Osteoblast (primary cell): ENCODE measurements around the gene LRRC30. TPM values are rescaled to one million over a fixed set of nuclear protein-coding genes. Genes with fewer than 3 reads are reported as not detected.

ENCODE experiments used
- DNase-seq: peaks from one replicate; pipeline ENCODE4 v3.0.0; 2011; ENCODE audit warnings: low spot score, mixed read lengths; ENCODE audit not compliant: insufficient read length; ENCODE audit errors: missing footprints
- H2AFZ ChIP-seq: 2 replicates; pipeline ENCODE4 v1.6.0; 2011; ENCODE audit warnings: mild to moderate bottlenecking, low read length
- H3K27ac ChIP-seq: 2 replicates; pipeline ENCODE4 v1.5.1; 2011; ENCODE audit warnings: mild to moderate bottlenecking, low read depth, low read length, moderate library complexity
- H3K27me3 ChIP-seq: 2 replicates; pipeline ENCODE4 v1.6.0; 2012; ENCODE audit warnings: mild to moderate bottlenecking, control low read depth, inconsistent platforms, low read length, moderate library complexity; ENCODE audit not compliant: insufficient read depth
- H3K36me3 ChIP-seq: 2 replicates; pipeline ENCODE4 v1.5.1; 2011; ENCODE audit warnings: mild to moderate bottlenecking, low read length, control low read depth, moderate library complexity; ENCODE audit not compliant: insufficient read depth
- H3K4me1 ChIP-seq: 2 replicates; pipeline ENCODE4 v1.5.1; 2011; ENCODE audit warnings: mild to moderate bottlenecking, low read length, control low read depth, moderate library complexity; ENCODE audit not compliant: insufficient read depth
- H3K4me2 ChIP-seq: 2 replicates; pipeline ENCODE4 v1.6.0; 2011; ENCODE audit warnings: mild to moderate bottlenecking, low read length; ENCODE audit not compliant: insufficient read depth
- H3K4me3 ChIP-seq: fragments of 200-600 bp; sonication (generic); 3 replicates; pipeline ENCODE4 v1.5.1; 2012; ENCODE audit warnings: mild to moderate bottlenecking, low read length, inconsistent platforms; ENCODE audit not compliant: insufficient read depth
- H3K79me2 ChIP-seq: 2 replicates; pipeline ENCODE4 v1.6.0; 2012; ENCODE audit warnings: mild to moderate bottlenecking, low read length, control low read depth, inconsistent platforms; ENCODE audit not compliant: insufficient read depth
- H3K9me3 ChIP-seq: 2 replicates; pipeline ENCODE4 v1.5.1; 2011; ENCODE audit warnings: low read depth, low read length, control low read depth
- H4K20me1 ChIP-seq: 2 replicates; pipeline ENCODE4 v1.6.0; 2012; ENCODE audit warnings: mild to moderate bottlenecking, low read length, control low read depth; ENCODE audit not compliant: insufficient read depth
- total RNA-seq: library from RNA; depleted of rRNA; stranded (reverse); fragments of >200 nt; gene quantifications from 2 replicates; pipeline ENCODE4 v1.2.3, GENCODE V29; 2012
- TF ChIP-seq, protein P1 (sequence below): IDR thresholded peaks from 2 replicates; pipeline ENCODE4 v1.5.1; 2011; ENCODE audit warnings: mild to moderate bottlenecking, low read depth, low read length, moderate library complexity; ENCODE audit errors: extremely low read depth

Gene LRRC30
- total RNA-seq, 1 donor = not detected

DNA sequence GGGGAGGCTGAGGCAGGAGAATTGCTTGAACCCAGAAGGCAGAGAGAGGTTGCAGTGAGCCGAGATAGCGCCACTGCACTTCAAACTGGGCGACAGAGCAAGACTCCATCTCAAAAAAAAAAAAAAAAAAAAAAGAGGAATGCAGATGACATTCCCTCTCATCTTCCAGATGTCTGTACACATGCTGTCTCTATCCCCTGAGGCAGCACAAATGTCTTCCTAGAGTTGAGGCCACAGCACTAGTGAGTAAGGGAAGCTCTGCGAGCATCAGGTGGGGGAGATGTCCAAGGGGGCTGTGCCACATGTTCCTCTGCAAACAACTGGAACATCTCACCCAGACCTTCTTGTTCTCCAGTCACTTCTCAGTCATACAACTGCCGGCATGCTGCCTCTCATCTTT lies 35.6 kb upstream of the LRRC30 start:
- Histone ChIP-seq H3K36me3 (no peaks in the 10 kb centered on the region), H3K27me3 (no peaks in the 10 kb centered on the region), H3K9me3 (no peaks in the 10 kb centered on the region), H3K4me2 (no peak overlapping the region), H3K27ac (no peak overlapping the region), H2AFZ (no peak overlapping the region), H3K4me3 (no peak overlapping the region), H3K79me2 (no peaks in the 10 kb centered on the region), H4K20me1 (no peaks in the 10 kb centered on the region), H3K4me1 (no peaks in the 10 kb centered on the region)
- no peak for DNase-seq
- TF ChIP-seq, protein P1, sequence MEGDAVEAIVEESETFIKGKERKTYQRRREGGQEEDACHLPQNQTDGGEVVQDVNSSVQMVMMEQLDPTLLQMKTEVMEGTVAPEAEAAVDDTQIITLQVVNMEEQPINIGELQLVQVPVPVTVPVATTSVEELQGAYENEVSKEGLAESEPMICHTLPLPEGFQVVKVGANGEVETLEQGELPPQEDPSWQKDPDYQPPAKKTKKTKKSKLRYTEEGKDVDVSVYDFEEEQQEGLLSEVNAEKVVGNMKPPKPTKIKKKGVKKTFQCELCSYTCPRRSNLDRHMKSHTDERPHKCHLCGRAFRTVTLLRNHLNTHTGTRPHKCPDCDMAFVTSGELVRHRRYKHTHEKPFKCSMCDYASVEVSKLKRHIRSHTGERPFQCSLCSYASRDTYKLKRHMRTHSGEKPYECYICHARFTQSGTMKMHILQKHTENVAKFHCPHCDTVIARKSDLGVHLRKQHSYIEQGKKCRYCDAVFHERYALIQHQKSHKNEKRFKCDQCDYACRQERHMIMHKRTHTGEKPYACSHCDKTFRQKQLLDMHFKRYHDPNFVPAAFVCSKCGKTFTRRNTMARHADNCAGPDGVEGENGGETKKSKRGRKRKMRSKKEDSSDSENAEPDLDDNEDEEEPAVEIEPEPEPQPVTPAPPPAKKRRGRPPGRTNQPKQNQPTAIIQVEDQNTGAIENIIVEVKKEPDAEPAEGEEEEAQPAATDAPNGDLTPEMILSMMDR = no peak

DNA sequence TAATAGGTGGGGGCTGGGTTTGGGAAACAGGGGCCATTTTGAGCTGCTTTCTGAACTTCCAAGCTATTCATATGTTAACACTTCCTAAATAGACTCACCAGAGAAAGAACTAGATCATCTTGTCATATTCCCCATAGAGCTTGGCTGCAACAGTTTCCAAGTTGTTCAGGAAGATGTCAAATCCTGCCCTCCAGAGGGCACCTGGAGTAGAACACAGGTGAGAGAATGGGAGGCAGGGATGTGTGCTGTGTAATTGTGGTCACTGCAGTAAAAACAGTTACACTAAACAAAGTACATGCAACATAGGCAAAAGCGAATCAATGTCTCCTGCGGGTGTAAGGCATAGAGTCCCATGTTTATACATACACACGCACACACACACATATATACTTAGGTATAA lies 34.5 kb upstream of the LRRC30 start:
- TF ChIP-seq, protein P1 = no peak
- H2AFZ ChIP-seq = no peak overlapping the region
- H3K27ac ChIP-seq = no peak overlapping the region
- no peak for DNase-seq
- no peak overlapping the region for H3K4me3 ChIP-seq
- no peaks in the 10 kb centered on the region for H3K4me1 ChIP-seq
- H3K27me3 ChIP-seq = no peaks in the 10 kb centered on the region
- H3K4me2 ChIP-seq = no peak overlapping the region
- no peaks in the 10 kb centered on the region for H3K9me3 ChIP-seq
- H3K79me2 ChIP-seq = no peaks in the 10 kb centered on the region
- H4K20me1 ChIP-seq = no peaks in the 10 kb centered on the region
- no peaks in the 10 kb centered on the region for H3K36me3 ChIP-seq

DNA sequence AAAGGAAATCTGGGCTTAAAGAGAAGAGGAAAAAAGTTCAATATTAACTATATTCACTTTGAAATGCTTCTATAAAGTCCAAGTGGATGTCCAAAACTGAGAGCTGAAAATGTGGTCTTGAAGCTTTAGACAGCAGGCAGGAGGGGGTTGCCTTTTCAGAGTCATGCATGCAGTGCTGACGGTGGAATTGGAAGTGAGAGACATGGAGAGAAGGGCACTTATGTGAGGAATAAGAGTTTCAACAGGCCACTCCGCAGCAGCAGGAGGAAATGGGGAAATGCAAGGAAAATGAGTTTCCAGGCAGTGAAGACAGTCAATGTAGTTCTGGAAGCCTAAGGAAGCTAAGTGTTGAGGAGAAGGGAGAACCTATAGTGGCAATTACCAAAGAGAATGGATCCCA lies 33.0 kb upstream of the LRRC30 start:
- Histone ChIP-seq H2AFZ (no peak overlapping the region), H3K9me3 (no peaks in the 10 kb centered on the region), H3K4me3 (no peak overlapping the region), H3K36me3 (no peaks in the 10 kb centered on the region), H3K4me2 (no peak overlapping the region), H3K27me3 (no peaks in the 10 kb centered on the region), H3K79me2 (no peaks in the 10 kb centered on the region), H3K27ac (no peak overlapping the region), H4K20me1 (no peaks in the 10 kb centered on the region), H3K4me1 (no peaks in the 10 kb centered on the region)
- TF ChIP-seq, protein P1 = no peak
- DNase-seq = no peak

DNA sequence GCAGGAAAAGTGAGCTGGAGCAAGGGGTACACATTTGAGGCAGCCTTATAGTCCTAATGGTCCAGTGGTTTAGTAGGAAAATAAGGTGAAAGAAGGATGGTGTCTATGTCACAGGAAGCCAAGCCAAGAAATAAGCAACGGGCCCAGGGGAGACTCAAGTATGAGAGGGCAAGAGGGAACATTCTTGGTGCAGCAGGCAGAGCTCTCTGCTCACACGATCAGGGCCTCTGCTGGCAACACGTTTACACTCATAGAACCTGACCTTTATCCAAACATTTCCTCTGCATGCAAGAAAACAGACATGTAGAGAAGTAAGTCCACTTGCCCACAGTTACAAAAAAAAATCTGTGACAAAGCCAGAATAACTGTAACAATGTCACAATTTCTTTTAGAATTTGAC lies 32.6 kb upstream of the LRRC30 start:
- TF ChIP-seq, protein P1 = no peak

More for the DNA sequence above, 32.6 kb upstream of the LRRC30 start:
- H3K27ac ChIP-seq = no peak overlapping the region
- no peaks in the 10 kb centered on the region for H3K27me3 ChIP-seq
- H4K20me1 ChIP-seq = no peaks in the 10 kb centered on the region
- no peak overlapping the region for H3K4me2 ChIP-seq
- H2AFZ ChIP-seq = no peak overlapping the region
- H3K9me3 ChIP-seq = no peaks in the 10 kb centered on the region
- no peaks in the 10 kb centered on the region for H3K79me2 ChIP-seq
- no peaks in the 10 kb centered on the region for H3K36me3 ChIP-seq
- H3K4me3 ChIP-seq = no peak overlapping the region
- no peak for DNase-seq
- H3K4me1 ChIP-seq = no peaks in the 10 kb centered on the region
